Tibial artery (tissue), 4 donors: Measurements from ENCODE around the gene CYP3A4.
"Not testable (repeated sequence)": the region's sequence is repeated elsewhere in the genome, so short reads cannot be mapped to it uniquely, and the experiment has no call there.

Source experiments
- DNase-seq, 2 donors: peaks; one replicate each; pipeline ENCODE4 v3.0.0-alpha.2; 2019
- H3K27ac ChIP-seq, 2 donors: fragments of 200-600 bp; sonication (generic) in 1 of 2; 1 replicate in 1 of 2; 2 replicates in 1 of 2; pipeline ENCODE4 v1.5.1; 2018 to 2019; ENCODE audit warnings: mild to moderate bottlenecking in 1 of 2
- H3K27me3 ChIP-seq, 2 donors: fragments of 200-600 bp; sonication (generic) in 1 of 2; one replicate each; pipeline versions ENCODE4 v1.5.1 to v1.6.0; 2016 to 2019
- H3K36me3 ChIP-seq, 3 donors: fragments of 200-600 bp; sonication (generic) in 2 of 3; one replicate each; pipeline ENCODE4 v1.5.1; 2016 to 2019; ENCODE audit warnings: mild to moderate bottlenecking in 2 of 3
- H3K4me1 ChIP-seq, 4 donors: fragments of 200-600 bp; sonication (generic) in 2 of 4; 1 replicate in 3 of 4; 2 replicates in 1 of 4; pipeline ENCODE4 v1.5.1; 2016 to 2019
- H3K4me3 ChIP-seq, 2 donors: fragments of 200-600 bp; sonication (generic) in 1 of 2; 1 replicate in 1 of 2; 2 replicates in 1 of 2; pipeline ENCODE4 v1.5.1; 2018 to 2019; ENCODE audit warnings: mild to moderate bottlenecking in 2 of 2
- H3K9me3 ChIP-seq, 3 donors: fragments of 200-600 bp; sonication (generic) in 1 of 3; one replicate each; pipeline ENCODE4 v1.5.1; 2016 to 2019
- intact Hi-C: fragments of 100-400 bp; cut with DNase I; formaldehyde crosslinking; loops from one replicate; pipeline ENCODE4 v1.15.0; 2023; ENCODE audit warnings: low total_unique reads
- TF ChIP-seq, protein P1 (sequence below), 2 experiments: fragments of 200-600 bp in 1 of 2; fragments of 450-650 bp in 1 of 2; IDR thresholded peaks; one replicate each; pipeline ENCODE4 v1.5.1; 2017 to 2019; ENCODE audit warnings: antibody characterized with exemption in 2 of 2, mild to moderate bottlenecking in 1 of 2, moderate library complexity in 1 of 2

The CYP3A4 gene

DNA sequence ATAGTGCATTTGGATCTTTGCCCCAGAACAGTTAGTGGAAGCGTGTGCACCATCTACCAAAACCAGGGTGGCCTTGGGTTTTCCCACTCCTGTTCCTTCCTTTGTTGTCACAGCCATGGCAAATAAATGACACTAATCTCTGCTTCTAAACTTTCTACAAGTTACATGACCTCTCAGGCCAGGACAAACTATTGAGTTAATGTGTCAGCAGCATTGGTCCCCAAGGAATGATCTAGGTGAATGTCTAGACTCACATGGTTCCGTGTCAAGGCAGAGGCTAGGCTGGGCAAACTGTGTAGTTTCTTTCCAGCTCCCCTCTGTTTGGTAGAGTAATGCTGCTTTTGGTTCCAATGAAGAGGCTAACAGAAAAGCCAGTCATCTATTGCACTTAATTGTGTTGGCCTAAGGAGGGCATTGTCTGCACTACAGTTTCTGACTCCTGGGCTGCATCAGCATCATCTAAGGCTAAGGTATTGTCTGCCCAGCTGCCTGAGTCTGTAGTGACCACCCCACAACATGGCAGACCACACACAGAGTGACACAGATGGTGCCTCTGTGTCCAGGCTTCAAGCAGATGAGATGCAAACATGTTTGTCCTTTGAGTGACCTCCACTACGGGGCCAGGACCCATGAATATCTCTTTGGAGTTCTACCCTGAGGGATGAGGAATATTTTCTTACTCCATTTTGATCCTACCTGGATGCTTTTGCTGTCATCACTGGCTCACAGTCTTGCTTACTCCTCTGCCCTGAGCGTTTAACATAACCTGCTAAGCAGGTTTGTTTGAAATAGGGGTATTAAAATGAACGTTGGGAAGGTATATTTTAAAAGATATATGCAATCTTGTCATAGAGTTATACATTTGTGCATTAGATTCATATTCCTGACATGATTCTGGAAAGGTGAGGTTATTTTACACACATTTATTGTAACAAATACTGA is 1.7 kb downstream of the CYP3A4 start:
- no peaks in the 10 kb centered on the region for H3K36me3 ChIP-seq
- TF ChIP-seq, protein P1, sequence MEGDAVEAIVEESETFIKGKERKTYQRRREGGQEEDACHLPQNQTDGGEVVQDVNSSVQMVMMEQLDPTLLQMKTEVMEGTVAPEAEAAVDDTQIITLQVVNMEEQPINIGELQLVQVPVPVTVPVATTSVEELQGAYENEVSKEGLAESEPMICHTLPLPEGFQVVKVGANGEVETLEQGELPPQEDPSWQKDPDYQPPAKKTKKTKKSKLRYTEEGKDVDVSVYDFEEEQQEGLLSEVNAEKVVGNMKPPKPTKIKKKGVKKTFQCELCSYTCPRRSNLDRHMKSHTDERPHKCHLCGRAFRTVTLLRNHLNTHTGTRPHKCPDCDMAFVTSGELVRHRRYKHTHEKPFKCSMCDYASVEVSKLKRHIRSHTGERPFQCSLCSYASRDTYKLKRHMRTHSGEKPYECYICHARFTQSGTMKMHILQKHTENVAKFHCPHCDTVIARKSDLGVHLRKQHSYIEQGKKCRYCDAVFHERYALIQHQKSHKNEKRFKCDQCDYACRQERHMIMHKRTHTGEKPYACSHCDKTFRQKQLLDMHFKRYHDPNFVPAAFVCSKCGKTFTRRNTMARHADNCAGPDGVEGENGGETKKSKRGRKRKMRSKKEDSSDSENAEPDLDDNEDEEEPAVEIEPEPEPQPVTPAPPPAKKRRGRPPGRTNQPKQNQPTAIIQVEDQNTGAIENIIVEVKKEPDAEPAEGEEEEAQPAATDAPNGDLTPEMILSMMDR (IDR thresholded peaks at IDR 0.05): no peak
- H3K27me3 ChIP-seq: no peaks in the 10 kb centered on the region
- no peaks in the 10 kb centered on the region for H3K4me1 ChIP-seq
- intact Hi-C loops: no loop called here
- no peak for DNase-seq
- no peaks in the 10 kb centered on the region for H3K9me3 ChIP-seq
- H3K4me3 ChIP-seq: no peak overlapping the region
- no peak overlapping the region for H3K27ac ChIP-seq

DNA sequence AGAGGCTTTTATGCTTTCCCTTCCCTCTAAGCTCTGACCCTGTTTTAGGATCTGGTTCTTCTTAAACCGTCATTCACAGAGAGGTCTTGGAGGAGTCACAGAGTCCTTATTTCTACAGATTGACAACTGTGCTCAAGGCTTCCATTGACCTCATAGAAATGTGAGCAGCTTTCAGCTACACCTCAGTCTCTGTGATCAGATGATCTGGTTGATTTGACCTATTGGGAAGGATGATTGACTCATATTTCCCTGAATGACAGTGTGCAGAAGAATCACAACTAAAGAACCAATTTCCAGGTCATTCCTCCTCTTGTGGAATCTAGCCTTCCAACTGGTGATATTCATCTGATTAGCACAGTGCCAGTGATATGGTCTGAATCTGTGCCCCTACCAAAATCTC is 3.4 kb downstream of the CYP3A4 start:
- Histone ChIP-seq H3K4me1 (no peaks in the 10 kb centered on the region), H3K27me3 (no peaks in the 10 kb centered on the region), H3K4me3 (no peak overlapping the region), H3K9me3 (no peaks in the 10 kb centered on the region), H3K36me3 (no peaks in the 10 kb centered on the region), H3K27ac (no peak overlapping the region)
- TF ChIP-seq, protein P1 (IDR thresholded peaks at IDR 0.05): no peak
- intact Hi-C loops: no loop called here
- DNase-seq: no peak

DNA sequence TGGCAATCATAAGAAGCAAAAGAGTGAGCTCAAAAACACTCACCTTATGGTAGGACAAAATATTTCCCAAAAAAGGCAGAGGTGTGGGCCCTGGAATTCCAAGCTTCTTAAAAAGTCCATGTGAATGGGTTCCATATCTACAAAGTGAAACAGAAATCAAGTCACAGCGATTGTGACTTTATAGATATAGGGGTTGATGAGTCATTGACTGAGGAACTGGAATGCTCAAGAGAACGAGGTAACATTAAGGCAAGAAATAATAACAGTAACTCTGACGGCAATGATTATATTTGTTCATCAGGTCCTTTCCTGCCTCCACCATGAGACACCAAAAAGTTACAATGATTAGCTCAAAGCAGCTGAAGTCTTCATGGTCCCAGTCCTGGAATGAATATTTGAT is 4.0 kb downstream of the CYP3A4 start:
- TF ChIP-seq, protein P1 (IDR thresholded peaks at IDR 0.05): no peak
- no peak for DNase-seq
- intact Hi-C loops: no loop called here
- Histone ChIP-seq H3K9me3 (no peaks in the 10 kb centered on the region), H3K36me3 (no peaks in the 10 kb centered on the region), H3K27ac (no peak overlapping the region), H3K4me1 (no peaks in the 10 kb centered on the region), H3K4me3 (no peak overlapping the region), H3K27me3 (no peaks in the 10 kb centered on the region)

DNA sequence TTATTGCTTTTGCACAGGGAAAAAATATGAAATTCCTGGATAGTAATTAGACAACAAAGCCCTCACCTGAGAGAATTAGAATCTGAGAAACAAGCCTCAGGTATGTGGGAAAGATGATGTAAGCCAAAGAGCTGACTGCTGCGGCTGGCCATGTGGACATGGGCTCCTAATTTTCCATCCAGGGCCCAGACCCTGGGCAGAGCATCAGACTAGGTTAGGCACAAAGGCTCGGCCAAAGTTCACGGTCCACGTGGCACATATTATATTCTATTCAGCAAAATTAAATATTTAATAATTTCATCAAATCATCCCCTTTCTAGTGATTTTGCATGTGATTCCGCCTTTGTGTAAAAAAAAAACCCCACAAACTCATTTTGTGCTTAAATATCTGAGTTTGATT is 5.1 kb downstream of the CYP3A4 start:
- H3K4me3 ChIP-seq: no peak overlapping the region
- no peak overlapping the region for H3K27ac ChIP-seq
- no peaks in the 10 kb centered on the region for H3K36me3 ChIP-seq
- no peaks in the 10 kb centered on the region for H3K27me3 ChIP-seq
- DNase-seq: no peak
- TF ChIP-seq, protein P1 (IDR thresholded peaks at IDR 0.05): no peak
- no peaks in the 10 kb centered on the region for H3K9me3 ChIP-seq
- intact Hi-C loops: no loop called here
- H3K4me1 ChIP-seq: no peaks in the 10 kb centered on the region

DNA sequence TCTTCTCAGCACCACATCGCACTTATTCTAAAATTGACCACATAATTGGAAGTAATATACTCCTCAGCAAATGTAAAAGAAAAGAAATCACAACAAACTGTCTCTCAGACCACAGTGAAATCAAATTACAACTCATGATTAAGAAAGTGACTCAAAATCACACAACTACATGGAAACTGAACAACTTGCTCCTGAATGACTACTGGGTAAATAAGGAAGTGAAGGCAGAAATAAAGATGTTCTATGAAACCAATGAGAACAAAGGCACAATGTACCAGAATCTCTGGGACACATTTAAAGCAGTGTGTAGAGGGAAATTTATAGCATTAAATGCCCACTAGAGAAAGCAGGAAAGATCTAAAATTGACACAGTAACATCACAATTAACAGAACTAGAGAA is 10.6 kb downstream of the CYP3A4 start:
- intact Hi-C loops, H3K27ac ChIP-seq, H3K27me3 ChIP-seq, DNase-seq, H3K4me1 ChIP-seq, H3K4me3 ChIP-seq, H3K36me3 ChIP-seq, H3K9me3 ChIP-seq: not testable (repeated sequence)

DNA sequence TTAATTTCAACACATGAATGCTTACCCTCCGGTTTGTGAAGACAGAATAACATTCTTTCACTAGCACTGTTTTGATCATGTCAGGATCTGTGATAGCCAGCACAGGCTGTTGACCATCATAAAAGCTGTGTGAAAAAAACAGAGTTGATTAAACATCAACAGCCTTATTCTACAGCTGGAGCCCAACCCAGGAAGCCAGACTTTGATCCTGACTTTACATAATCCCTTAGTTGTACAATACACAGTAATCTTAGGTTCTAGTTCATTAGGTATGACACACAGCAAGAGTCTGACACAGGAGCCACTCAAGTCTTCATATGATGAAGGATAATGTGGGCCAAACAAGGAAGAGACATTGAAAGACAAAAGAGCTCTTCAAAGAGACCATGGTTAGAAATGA is 11.4 kb downstream of the CYP3A4 start:
- TF ChIP-seq, protein P1 (IDR thresholded peaks at IDR 0.05): no peak
- Histone ChIP-seq H3K27ac (no peak overlapping the region), H3K4me3 (no peak overlapping the region), H3K27me3 (no peaks in the 10 kb centered on the region), H3K4me1 (no peaks in the 10 kb centered on the region), H3K36me3 (no peaks in the 10 kb centered on the region), H3K9me3 (no peaks in the 10 kb centered on the region)
- intact Hi-C loops: no loop called here
- DNase-seq: no peak

DNA sequence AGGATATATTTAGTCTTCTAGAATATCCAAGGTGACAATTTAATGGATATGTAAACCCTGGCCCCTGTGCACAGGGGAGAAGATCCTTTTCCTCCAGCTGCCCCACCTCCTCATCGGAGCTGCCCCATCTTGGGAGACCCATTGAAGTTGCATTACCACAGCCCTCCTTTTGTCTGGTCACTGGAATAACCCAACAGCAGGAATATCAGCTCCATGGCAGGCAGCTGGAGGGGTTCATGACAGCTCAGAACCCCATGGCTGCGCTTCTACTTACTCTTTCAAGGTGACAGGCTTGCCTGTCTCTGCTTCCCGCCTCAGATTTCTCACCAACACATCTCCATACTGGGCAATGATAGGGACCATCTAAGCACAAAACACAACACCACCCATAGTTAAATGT is 14.5 kb downstream of the CYP3A4 start:
- H3K4me1 ChIP-seq, H3K36me3 ChIP-seq, intact Hi-C loops, H3K4me3 ChIP-seq, DNase-seq, H3K27ac ChIP-seq, H3K27me3 ChIP-seq, H3K9me3 ChIP-seq: not testable (repeated sequence)
